Daoy (cell line): Measurements from ENCODE around the gene RUVBL2. TPM values are rescaled to one million over a fixed set of nuclear protein-coding genes. Genes with fewer than 3 reads are reported as not detected.

ENCODE experiments used
- DNase-seq: peaks from one replicate; pipeline ENCODE4 v3.0.0-alpha.2; 2015; ENCODE audit warnings: low read depth
- total RNA-seq: library from RNA; depleted of rRNA; stranded (reverse); fragments of >200 nt; shearing (Covaris generic); gene quantifications from 2 replicates; pipeline ENCODE4 v1.2.3, GENCODE V29; 2014

The RUVBL2 gene
- total RNA-seq, 1 experiment from 2014 or later = 590 TPM

- no peak for DNase-seq
Observed at GRCh38 chr19:48989701-48990291, 3.9 kb upstream of the RUVBL2 start.

GRCh38 chr19:48990400-48990799, 3.3 kb upstream of the RUVBL2 start:
- no peak for DNase-seq

- no peak for DNase-seq
Observed at GRCh38 chr19:48991011-48991609, 2.6 kb upstream of the RUVBL2 start.

DNA sequence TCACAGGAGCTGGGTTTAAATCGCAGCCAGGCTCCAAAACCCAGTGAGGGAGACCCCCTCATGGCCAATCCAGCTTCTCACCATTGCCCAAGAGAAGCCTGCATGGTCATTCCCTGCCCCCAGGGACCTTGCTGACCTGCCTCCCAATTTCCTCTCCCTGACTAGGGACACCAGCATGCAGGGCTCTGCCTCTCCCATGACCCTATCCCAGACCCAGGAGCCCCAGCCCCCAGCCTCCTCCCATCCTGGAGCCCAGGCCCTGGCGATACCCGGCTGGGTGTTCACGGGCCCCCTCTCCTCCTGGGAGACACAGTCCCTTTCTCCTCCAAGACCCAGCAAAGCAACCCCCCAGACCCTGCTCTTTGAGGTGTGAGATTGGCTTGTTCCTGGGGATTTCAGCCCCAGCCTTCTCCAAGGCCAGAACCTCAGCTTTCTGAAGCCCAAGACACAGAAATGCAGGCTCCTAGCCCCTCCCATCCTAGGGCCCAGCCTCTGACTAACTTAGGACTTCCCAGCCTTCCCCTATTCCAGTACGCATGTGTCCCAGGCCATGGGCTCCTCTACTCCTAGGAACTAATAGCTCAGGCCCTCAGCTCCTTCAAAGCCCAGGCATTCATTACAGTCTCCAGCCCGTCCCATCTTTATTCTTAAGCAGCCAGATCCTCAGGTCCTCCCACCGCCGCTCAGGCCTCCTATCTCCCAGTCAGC, 1.7 kb upstream of the RUVBL2 start:
- peak; percentile 85 for DNase-seq

GRCh38 chr19:48992581-48993174, 1.0 kb upstream of the RUVBL2 start:
- no peak for DNase-seq

DNA sequence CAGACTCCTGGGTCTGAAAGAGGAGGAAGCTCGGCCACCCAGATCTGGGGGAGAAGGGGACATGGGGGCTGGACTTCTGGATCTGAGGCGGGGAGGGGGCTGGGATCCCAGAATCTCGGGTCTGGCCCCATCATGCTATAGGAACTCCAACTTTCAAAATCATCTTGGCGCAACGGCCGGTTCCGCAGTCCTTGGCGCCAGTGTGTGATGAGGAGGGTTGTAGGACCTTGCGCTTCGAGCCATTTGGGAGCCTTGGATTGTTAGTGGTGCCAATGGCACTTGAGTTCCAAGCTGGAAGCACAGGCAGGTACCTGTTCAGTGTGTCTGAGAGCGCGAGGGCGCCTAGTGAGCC, 324 bp downstream of the RUVBL2 start:
- no peak for DNase-seq

- DNase-seq = peak; percentile 66
Observed at GRCh38 chr19:48997972-48998371, 4.3 kb downstream of the RUVBL2 start.

DNA sequence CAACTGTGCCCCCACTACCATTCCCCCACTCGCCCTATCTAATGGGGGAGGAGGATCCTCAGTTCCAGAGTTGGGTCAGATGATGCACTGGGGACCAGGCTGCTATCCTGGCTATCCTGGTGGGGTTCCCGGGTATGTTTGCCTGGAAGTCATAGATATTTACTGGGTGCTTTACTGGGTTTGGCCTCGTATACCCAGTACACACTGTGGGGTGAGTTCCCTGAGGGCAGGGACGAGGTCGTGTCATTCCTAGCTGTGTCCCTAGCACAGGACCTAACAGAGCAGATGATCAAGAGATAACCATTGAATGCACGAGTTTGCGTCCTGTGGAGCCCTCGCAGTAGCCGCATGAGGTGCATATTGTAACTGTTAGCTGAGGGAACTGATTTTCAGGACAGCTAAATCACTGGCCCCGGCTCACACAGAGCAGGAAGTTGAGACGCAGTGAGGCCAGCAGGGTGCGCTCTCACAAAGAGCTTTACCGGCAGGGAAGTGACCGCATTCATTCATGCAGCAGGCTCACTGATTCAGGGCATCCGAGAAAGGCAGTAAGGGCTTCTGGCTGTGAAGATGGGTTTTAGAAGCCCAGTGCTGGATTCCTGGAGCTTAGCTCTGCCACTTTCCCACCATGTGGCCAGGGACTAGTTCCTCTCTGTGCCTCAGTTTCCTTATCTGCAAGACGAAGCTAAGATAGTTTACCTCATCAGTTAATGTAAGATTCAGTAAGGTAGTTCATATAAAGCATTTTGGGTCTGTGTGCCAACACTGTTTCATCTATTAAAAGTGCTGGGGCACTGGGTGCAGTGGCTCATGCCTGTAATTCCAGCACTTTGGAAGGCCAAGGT, 6.0 kb downstream of the RUVBL2 start:
- DNase-seq = peak; percentile 78

- no peak for DNase-seq
Observed at GRCh38 chr19:49004133-49004532, 10.4 kb downstream of the RUVBL2 start.

DNA sequence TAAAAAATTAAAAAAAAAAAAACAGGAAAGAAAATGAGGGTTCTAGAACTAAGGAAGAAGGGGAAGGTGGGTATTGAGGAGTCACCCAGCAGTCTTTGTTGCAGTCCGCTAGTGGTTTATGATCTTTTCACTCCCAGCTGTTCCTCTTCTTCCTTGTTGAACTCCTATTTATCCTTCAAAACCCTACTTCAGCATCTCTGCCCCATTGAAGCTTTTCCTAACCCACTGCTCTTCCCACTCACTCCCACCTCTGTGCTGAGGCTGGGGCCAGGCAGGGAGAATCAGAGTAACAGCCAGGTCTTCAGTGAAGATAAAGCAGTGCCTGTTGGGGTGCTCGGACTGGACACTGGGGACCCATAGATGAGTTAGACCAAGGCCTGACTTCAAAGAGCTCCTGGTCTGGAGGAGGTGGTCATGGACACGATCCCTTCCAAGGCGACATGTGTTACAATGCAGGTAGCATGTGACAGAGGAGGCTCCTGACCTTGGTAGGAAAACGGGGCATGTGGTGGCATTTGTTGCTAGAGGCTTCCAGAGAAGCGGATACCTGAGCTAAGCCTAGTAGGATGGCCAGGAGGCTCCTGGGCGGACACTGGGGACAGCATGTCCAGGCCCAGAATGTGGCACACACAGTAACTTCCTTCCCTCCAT, 11.4 kb downstream of the RUVBL2 start:
- DNase-seq = no peak

GRCh38 chr19:49006905-49007304, 13.2 kb downstream of the RUVBL2 start:
- DNase-seq = no peak

DNA sequence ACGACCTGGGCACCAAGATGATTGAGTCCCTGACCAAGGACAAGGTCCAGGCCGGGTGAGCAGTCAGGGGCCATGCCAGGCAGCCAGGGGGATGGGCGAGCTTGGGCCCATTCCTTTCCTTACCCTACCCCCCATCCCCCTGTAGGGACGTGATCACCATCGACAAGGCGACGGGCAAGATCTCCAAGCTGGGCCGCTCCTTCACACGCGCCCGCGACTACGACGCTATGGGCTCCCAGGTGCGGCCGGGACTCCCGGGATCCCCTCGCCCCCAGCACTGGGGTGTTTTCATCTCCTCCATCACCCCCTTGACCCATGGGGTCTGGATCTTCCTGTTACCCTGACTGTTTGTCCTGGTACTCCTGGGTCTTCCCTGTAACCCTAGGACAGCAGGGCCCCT, 16.1 kb downstream of the RUVBL2 start:
- DNase-seq = no peak

DNA sequence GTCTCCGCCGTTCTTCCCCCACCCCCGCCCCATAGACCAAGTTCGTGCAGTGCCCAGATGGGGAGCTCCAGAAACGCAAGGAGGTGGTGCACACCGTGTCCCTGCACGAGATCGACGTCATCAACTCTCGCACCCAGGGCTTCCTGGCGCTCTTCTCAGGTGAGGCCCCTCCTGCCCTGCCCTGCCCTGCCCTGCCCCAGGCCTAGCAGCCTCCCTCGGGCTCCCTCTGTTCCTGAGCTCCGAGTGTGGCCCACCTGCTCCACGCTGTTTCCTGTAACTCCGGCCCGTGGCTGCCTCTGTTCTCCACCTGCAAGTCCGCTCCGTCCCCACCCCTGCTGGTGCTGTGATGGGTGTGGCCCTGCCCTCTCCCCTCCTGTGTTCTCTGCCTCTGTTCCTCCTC, 16.8 kb downstream of the RUVBL2 start:
- no peak for DNase-seq

GRCh38 chr19:49011194-49011593, 17.5 kb downstream of the RUVBL2 start:
- no peak for DNase-seq

DNA sequence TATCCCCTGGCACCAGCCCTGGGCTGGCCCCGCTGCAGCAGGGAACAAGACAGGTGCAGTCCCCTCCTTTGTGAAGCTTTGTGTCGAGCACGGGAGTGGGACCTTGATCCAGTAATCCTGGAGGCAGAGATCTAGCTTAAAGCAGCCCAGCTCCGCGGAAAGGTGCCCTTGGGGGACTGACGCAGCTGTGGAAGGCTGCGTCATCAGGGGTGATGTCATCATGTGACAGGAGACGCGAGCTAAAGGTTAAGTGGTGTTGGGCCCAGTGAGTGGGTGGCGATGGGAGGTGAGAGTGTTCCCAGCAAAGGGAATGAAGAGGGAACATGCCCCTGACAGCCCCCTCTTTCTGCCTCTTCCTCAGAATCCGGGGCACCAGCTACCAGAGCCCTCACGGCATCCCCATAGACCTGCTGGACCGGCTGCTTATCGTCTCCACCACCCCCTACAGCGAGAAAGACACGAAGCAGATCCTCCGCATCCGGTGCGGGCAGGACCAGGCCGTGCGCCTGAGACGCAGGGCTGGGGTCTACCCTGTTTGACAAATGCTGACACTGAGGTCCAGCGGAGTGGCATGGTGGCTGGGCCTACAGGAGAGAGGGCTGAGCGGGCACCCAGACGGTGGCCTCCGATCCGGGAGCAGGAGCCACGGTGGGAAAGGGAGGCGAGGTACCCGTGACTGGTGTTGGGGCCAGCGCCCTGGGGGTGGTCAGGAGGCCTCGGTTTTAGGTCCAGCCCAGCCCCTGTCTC, 20.6 kb downstream of the RUVBL2 start:
- DNase-seq = no peak

DNA sequence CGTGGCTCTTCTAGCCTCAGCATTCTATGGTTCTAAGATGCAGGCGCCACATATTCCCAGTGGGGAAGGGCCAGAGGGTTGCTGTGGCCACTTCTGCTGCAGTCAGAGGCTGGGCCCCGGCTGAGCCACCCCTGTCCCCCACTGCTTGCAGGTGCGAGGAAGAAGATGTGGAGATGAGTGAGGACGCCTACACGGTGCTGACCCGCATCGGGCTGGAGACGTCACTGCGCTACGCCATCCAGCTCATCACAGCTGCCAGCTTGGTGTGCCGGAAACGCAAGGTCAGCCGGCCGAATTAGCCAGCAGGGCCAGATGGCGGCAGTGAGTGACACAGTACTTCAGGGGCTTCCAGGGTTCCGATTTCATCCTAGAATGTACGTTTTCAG, 21.2 kb downstream of the RUVBL2 start:
- DNase-seq = no peak

- DNase-seq = no peak
Observed at GRCh38 chr19:49016067-49016839, 22.6 kb downstream of the RUVBL2 start.

- no peak for DNase-seq
Observed at GRCh38 chr19:49017041-49017665, 23.5 kb downstream of the RUVBL2 start, which contains the start of gene LHB. LHB (minus strand) TSS chr19:49017091; CDS start chr19:49017081, 10 bp downstream.

DNA sequence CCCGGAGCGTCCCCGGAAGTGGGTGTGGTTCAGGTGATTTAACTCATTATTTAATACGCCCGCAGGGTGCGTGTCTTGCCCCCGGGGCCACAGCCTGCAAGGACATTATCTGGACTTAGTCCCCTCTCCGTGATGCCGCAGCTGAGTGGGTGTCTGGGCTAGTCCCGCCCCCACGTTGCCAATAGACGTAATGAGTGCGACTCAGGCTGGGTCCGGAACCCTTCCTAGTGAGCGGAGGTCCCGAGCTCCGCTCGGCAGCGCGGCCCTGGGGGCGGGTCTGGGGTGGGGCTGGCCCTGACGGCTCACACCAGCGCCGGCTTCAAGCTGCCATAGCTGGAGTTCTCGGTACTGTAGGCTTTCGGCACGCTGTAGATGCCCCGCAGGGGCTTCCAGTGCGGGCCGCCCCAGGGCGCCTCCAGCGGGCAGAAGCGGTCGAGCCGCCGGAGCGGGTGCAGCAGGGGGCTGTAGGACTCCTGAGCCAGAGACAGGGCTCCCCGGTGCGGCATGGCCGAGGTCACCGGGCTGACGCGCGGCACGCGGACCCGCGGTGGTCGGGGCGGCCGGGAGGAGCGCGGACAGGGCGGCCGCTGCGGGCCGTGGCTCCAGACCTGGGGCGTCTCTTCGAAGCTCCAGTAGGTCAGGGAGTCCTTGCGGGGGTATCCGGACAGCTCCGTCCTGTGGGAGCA, 24.1 kb downstream of the RUVBL2 start:
- peak; percentile 85 for DNase-seq
